ENCODE results near the gene ZFP57.

DNA sequence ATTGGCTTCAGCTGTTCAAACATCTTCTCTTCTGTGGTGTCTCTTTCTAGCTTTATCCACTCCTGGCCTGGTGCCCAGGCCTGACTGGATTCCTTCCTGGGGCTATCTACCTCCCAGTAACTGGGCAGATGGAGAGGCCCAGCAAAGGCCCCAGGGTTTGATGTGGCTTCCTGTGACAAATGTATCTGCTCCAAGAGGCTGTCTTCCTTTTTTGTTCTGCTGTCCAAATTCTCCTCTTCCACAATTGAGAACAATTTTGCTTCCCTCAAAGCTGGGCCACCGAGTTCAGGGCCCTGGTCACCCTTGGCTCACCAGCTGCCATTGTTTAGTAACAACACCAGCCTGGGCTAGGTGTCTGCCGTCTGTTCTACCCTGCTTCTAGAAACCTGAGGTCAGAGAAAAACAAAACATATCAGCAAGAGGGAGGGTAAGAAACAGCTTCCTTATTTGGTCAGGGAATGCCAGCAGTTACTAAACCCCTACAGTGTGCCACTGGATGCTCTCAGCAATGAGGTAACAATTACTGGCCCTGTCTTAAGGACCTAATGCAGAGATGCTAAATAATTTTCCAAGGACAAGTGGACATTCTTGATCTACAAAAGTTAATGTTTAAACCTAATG lies 3.9 kb downstream of the ZFP57 start:
- TF ChIP-seq TAF1 (IDR thresholded peaks at IDR 0.05; ENCODE audit: low read depth, low read length) (no peak), PAX5 (IDR thresholded peaks at IDR 0.05; ENCODE audit: insufficient read depth, low read length, severe bottlenecking) (no peak)
